GM21825 (cell line): Measurements from ENCODE around the gene IP6K3.

Experiments
- ATAC-seq: cut with Tn5 transposase; IDR thresholded peaks from one replicate; pipeline ENCODE4 v1.9.1; 2021; ENCODE audit warnings: mild to moderate bottlenecking, moderate library complexity; ENCODE audit not compliant: unreplicated experiment

The IP6K3 gene

GRCh38 chr6:33709605-33710295 lies 37.0 kb downstream of the IP6K3 start:
- no peak for ATAC-seq

DNA sequence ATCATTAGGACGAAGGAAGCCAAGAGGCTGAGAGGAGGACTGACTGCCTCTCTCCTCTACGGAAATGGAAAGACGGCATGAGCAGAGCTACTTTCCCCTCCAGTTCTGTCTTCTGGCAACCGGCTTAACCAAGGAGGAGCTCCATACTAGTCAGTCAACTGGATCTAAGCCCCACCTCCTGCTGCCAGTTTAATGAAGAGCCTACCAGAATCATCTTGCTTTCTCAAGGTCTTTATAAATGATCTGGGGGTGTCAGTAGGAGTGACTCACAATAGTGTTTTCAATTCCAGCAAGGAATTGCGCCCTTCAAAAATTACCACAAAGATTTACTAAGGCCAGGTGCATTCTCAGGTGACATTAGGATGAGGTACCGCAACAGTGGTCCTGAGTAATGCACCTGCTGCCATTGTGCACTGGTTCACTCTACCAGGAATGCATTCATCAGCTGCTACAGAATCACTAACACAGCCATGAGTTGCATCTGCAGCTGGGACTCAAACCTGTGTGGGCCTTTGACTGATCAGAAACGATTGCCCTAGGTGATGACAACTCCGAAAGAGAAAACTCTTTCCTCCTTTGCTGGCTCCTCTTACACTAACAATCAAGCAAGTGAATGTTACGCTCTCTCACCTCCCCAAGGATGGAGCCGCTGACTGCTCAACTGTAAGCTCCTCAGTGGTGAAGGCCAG lies 38.0 kb downstream of the IP6K3 start:
- no peak for ATAC-seq

GRCh38 chr6:33707771-33708170 lies 38.9 kb downstream of the IP6K3 start:
- ATAC-seq = no peak

DNA sequence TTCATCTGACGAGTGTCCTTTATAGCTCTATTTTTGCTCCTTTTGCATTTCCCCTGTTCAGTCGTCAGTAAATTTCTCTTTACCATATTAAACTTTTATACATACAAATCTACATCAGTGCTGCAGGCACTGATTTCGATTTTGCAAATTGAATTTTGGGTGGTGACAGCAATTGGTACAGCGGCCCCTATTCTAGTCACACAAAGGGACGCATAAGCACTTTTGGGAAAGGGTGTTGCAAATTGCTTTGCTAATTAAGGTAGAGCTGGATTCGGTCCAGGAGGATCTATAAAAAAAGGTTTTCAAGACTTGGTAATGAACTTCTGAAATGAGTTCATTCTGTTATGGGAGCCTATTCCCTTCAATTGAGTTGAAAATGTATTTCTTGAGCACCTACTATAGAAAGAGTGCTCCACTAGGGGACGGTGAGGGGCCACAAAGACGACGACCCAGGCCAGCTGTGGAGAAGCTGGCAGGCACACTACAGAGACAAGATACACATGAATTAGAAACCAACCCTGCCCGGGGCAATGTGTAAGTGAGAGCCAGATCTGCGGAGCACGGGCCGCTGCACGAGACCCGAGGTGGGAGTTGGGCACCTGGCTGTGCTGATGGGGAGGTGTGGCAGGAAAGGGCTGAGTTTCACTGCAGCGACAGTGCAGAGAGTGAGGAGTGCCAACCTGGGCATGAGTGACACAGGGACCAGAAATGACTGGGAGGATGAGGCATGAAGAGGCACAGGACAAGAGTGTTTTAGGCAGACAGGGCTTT lies 40.6 kb downstream of the IP6K3 start:
- ATAC-seq = no peak

DNA sequence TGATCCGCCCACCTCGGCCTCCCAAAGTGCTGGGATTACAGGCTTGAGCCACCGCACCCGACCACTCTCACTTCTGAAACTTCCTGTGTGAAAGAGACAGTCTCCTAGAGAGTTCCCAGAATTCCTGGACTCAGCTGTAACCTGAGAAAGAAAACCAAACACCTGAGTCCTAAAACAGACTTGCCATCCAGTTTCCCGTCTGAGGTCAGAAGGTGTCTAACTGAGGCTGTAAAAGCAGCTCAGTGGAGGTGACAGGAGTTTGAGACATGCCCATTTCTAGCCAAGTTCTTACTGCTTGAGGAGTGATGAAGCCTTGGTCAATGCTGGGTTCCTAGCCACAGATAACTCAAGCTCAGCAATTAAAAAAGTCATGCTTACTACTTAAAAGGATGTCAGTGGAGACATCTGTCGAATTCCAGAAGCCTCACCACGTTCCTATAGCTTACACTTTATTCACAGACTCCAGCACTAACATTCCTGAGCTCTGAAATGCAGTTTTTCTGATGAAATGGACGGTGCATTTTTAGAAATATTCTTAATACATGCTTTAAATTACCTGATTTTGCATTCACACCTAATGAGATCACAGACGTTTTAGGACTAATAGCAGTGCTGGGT lies 41.3 kb downstream of the IP6K3 start:
- no peak for ATAC-seq

- ATAC-seq = no peak
Observed at GRCh38 chr6:33704215-33705066, 42.3 kb downstream of the IP6K3 start.

GRCh38 chr6:33702345-33702977 lies 44.2 kb downstream of the IP6K3 start:
- ATAC-seq = no peak

DNA sequence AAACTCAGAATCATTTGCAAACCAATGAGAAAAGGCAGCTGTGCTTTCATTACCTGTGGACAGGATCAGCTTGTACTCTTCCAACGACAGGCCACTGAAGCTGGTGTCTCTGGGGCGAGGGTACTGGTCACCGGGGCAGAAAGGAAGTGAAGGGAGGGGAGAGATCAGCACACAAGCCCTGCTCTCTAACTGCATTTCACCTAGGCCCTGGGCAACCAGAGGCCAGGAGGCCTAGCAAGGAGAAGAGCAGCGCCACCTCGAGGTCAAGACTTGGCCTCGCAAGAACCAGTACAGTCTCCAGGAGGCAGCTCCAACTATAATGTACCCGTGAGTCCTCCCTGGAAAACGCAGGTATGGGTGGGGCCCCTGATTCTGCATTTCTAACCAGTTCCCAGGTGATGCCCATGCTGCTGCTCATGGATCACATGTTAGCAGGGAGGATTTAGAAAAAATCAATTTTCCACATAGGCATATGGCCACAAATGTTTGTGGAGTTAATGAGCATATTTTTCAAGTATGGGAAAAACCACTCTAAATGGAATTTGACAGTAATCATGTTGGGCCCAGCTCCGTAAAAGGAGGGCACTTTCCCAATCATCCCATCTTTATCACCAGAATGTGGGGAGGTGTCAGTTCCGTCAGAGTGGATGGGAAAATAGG lies 46.2 kb downstream of the IP6K3 start:
- ATAC-seq = no peak

DNA sequence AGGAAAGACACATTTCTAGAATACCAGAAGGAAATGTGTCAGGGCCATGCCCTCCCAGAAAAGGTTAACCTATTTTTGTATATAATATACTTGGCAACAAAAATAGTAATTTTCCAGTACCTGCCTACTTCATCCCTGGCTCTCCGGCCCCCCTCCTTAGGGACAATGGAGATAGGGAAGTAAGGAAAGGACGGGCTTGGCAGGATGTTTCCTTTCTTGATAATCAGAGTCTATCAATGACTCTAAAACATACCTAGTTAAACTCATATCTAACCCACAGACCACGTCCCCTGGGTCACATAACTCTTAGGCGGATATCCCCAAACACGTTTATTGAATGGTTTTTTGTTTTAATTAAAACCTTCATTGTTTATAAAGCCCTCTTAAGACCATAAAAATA lies 47.0 kb downstream of the IP6K3 start:
- no peak for ATAC-seq

DNA sequence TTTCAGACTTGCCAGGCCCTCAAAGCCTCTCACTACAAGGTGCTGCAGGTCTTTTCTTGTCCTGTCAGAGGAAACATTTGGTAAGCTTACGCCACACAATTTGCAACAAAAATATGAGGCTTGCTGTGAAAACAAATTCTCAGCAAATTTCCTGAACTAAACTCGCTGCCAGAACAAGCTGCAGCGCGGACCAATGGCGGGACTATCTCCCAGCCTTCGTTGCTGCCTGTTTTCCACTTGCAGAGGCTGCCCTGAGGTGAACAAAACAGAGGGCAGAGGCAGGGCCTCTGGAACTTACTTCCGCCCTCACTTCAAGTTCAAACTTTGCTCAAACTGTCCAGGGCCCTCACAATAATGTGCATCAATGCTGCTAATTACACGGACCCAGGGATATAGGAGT lies 47.6 kb downstream of the IP6K3 start:
- no peak for ATAC-seq

GRCh38 chr6:33698494-33698893 lies 48.2 kb downstream of the IP6K3 start:
- no peak for ATAC-seq

DNA sequence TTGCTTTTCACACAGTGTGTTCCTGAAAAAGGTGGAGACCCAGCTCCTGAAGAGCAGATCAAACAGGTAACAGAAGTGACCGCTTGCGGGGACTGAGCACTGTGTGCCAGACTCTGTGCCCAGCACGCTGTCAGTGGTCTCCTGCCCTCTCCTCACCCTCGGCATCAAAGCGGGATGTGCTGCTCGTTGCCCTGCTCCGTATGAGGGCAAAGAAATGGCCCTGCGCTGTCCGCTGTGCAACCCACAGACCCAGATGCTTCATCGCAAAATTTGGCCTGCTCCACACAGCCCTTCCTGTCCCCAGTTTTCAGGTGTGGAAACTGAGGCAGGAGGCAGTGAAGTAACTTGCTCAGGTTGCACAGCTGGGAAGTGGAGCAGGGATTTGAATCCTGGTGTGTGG lies 48.9 kb downstream of the IP6K3 start:
- ATAC-seq = no peak

DNA sequence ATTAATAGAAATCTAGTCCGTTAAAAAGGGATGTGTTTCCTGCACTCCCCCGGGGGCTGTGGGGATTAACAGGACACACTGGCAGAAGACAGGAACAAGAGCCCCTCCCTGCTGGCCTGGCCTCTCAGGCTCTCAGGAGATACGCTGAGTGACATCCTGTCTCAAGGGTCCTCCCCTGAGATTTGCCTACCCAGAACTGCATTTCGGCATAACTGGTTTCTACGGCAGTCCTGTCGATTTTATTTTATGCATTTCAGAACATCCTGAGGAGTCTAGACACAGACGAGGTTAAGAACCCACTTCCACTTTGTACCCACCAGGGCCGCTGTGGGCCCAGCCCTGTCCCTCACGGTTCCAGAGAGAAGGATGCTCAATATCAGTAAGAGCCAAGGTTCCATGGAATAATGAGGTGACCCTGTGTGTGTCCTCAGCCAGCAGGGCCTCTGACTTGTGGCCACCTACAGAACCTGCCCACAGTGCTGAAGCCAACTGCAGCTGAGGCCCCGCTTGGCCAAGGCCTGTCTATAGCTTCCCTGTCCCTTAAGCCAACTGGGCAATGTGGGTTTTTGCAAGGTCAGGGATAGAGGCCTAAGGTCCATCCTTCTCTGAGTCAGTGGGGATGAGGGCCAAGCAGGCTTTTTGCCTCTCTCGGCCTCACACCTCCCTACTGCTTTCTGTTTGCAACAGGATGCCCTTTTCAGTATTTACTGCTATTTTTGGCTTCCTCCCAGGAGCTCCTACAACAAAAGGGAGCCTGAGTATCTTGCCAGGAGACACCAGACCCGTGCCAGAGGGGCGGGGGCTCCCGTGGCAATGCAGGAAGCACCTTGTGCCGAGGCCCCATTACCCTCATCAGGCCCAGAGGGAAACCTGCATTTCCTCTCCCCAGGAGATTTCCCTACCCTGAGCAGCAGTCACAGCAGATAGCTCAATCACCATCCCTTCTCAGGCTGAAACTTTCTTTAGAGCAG lies 49.9 kb downstream of the IP6K3 start:
- ATAC-seq = no peak

GRCh38 chr6:33696076-33696475 lies 50.6 kb downstream of the IP6K3 start:
- no peak for ATAC-seq

DNA sequence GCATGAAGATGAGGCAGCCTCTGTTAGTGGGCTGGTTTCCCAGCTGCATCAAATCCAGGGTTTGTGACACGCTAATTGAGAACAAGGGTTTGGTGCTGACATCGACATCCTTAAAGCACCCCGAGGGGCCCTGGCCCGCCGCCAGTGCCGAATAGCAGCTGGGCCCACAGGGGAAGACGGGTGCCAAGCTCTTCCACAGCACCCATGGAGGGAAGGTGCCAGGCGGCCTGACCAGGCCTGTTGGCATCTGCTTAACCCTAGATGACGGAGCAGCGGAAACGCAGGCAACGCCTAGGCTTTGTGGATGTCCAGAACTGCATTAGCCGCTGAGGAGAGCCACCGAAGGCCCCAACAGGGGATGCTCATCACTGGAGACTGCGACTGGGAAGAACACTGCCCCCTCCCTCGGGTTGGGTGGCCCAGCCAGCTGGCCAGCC lies 51.2 kb downstream of the IP6K3 start:
- ATAC-seq = no peak

DNA sequence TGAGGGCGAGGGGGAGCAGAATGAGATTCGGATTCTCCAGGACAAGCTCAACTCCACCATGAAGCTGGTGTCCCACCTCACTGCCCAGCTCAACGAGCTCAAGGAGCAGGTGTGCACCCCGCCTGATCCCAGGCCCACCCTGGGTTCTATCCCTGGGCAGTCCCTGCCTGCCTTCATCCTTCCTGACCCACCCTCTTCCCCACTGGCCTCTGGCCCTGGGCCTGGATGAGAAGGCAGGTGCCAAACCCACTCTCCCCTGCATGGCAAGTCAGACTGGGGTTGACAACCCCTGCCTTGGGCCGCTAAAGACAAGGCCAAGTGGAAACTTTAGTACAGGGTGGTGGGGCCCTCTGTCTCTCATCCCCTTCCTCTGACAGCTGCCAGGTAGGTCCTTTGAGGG lies 51.7 kb downstream of the IP6K3 start:
- ATAC-seq = no peak

DNA sequence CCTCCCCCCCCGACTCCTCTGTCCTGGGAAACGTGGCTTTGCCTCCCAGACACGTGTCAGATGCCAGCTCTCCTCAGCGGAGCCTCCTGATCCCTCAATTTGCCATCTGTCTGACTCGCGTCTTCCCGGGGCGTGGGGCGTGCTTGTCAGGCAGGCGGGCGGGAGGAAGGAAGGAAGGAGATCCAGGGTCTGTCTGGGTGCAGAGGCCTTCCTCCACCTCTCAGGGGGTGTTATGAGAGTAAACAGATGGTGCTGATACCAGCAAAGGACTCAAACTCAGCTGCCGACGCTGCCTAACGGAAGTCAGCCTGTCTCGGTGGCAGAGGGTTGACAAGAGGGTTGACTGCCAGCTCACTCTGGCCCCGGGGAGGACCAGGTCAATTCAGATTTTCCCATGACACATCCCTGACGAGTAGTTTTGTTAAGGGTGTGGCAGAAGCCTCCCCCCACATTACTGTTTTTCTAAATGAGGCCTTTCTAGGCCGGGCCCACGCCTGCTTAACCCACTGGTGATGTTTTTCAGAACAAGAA lies 52.2 kb downstream of the IP6K3 start:
- no peak for ATAC-seq
